ENCODE results near the gene INTS14. TPM values are rescaled to one million over a fixed set of nuclear protein-coding genes. Genes with fewer than 3 reads are reported as not detected.

INTS14 gene
- total RNA-seq, 1 experiment from 2014 or later, result 41.2 TPM

GRCh38 chr15:65651042-65651322 is 40.1 kb upstream of the INTS14 start:
- Histone ChIP-seq H3K36me3 (ENCODE audit: control insufficient read depth, insufficient read depth, low read length) (no peaks in the 10 kb centered on the region), H3K27ac (ENCODE audit: low read length) (no peak overlapping the region), H3K4me3 (ENCODE audit: low read depth in 2 of 2, low read length in 2 of 2) (no peak overlapping the region), H3K4me1 (ENCODE audit: control insufficient read depth, insufficient read depth, low read length) (no peaks in the 10 kb centered on the region), H3K9me3 (ENCODE audit: control insufficient read depth, insufficient read depth, low read depth, low read length) (no peaks in the 10 kb centered on the region), H3K27me3 (ENCODE audit: control insufficient read depth, insufficient read depth, low read length) (no peaks in the 10 kb centered on the region)
- intact Hi-C loops (cut with micrococcal nuclease; ENCODE audit: unreplicated experiment) (no loop called here), in situ Hi-C loops (cut with HindIII; ENCODE audit: low pct_unique_long_range_greater_than_20kb, low sequenced_read_pairs) (no loop called here)
- TF ChIP-seq SIN3A (IDR thresholded peaks at IDR 0.05; ENCODE audit: borderline replicate concordance, insufficient read depth, low read depth, low read length) (no peak), REST (IDR thresholded peaks at IDR 0.05; ENCODE audit: insufficient read depth in 1 of 2, low read depth in 2 of 2, low read length in 1 of 2) (no peak), TCF7L2 (IDR thresholded peaks at IDR 0.05; ENCODE audit: low read depth, low read length) (no peak), CTCF (IDR thresholded peaks at IDR 0.05) (no peak), POLR2AphosphoS5 (IDR thresholded peaks at IDR 0.05; ENCODE audit: low read depth, low read length) (no peak)
- BruUV-seq (replicated peaks), result no TSS peak
- ATAC-seq, result no peak
- CTCF ChIA-PET, result no interaction called here
- no peak for DNase-seq (ENCODE audit: low read depth, low spot score)
- POLR2A ChIA-PET, result no interaction called here

GRCh38 chr15:65650312-65651041 is 39.5 kb upstream of the INTS14 start:
- in situ Hi-C loops (cut with HindIII; ENCODE audit: low pct_unique_long_range_greater_than_20kb, low sequenced_read_pairs), result no loop called here
- no peaks in the 10 kb centered on the region for H3K36me3 ChIP-seq (ENCODE audit: control insufficient read depth, insufficient read depth, low read length)
- no peak overlapping the region for H3K4me3 ChIP-seq (ENCODE audit: low read depth in 2 of 2, low read length in 2 of 2)
- no peak for TF ChIP-seq TCF7L2 (IDR thresholded peaks at IDR 0.05; ENCODE audit: low read depth, low read length)
- no peak for TF ChIP-seq REST (IDR thresholded peaks at IDR 0.05; ENCODE audit: insufficient read depth in 1 of 2, low read depth in 2 of 2, low read length in 1 of 2)
- no peak for TF ChIP-seq CTCF (IDR thresholded peaks at IDR 0.05)
- TF ChIP-seq POLR2AphosphoS5 (IDR thresholded peaks at IDR 0.05; ENCODE audit: low read depth, low read length), result no peak
- no peak for DNase-seq (ENCODE audit: low read depth, low spot score)
- ATAC-seq, result no peak
- no peak overlapping the region for H3K27ac ChIP-seq (ENCODE audit: low read length)
- POLR2A ChIA-PET, result no interaction called here
- H3K4me1 ChIP-seq (ENCODE audit: control insufficient read depth, insufficient read depth, low read length), result no peaks in the 10 kb centered on the region
- no TSS peak for BruUV-seq (replicated peaks)
- CTCF ChIA-PET, result no interaction called here
- H3K27me3 ChIP-seq (ENCODE audit: control insufficient read depth, insufficient read depth, low read length), result no peaks in the 10 kb centered on the region
- H3K9me3 ChIP-seq (ENCODE audit: control insufficient read depth, insufficient read depth, low read depth, low read length), result no peaks in the 10 kb centered on the region
- intact Hi-C loops (cut with micrococcal nuclease; ENCODE audit: unreplicated experiment), result no loop called here

All from Panc1 (cell line).